ENCODE data around the gene CCR9.

The CCR9 gene

DNA sequence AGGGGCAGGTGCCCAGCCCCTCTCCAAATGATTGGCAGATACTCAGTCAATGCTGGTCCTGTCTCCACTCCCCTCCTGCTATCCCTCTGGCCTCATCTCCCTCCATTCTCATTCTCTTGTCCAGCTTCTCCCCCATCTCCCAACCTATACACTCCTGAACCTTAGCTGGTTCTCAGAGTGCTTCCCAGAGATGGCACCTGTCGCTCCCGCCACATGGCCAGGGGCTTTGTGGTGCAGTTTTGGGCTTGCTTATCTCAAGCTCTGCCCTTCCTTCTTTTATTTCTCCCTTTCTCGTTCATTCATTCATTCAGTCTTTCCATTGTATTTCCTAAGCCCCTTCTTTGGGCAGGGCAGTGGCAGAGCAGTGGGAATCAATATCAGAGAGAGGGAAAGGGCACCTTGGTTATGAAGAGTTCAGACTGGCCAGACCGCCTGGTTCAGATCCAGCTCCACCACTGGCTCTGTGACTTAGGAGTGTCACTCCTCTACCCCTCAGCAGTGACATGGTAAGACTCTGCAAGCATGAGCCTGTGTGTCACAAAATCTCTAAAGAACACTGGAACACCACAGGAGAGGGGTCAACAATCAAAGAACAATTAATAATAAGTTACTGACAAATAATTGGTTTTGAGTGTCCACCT is 36.7 kb downstream of the CCR9 start:
- H3K36me3 ChIP-seq (ENCODE audit: low read depth) = peaks cover 7% of the 10 kb centered on the region; the same call in 1 of the 2 replicates
- TF ChIP-seq CTCF (IDR thresholded peaks at IDR 0.05; ENCODE audit: poor library complexity, severe bottlenecking) = no peak
- ATAC-seq (ENCODE audit: low read depth) = no peak

GRCh38 chr3:45923755-45924154 is 37.4 kb downstream of the CCR9 start:
- no peaks in the 10 kb centered on the region for H3K9me3 ChIP-seq (ENCODE audit: severe bottlenecking)
- no peak overlapping the region for H3K4me3 ChIP-seq (ENCODE audit: severe bottlenecking)
- ATAC-seq (ENCODE audit: low read depth) (no peak), DNase-seq (ENCODE audit: low spot score) (no peak)
- no peak overlapping the region for H3K27ac ChIP-seq (ENCODE audit: poor library complexity, severe bottlenecking)
- peaks cover 7% of the 10 kb centered on the region; the same call in 1 of the 2 replicates for H3K36me3 ChIP-seq (ENCODE audit: low read depth)
- TF ChIP-seq CTCF (IDR thresholded peaks at IDR 0.05; ENCODE audit: poor library complexity, severe bottlenecking) = no peak
- H3K27me3 ChIP-seq (ENCODE audit: insufficient read depth, poor library complexity, severe bottlenecking) = no peaks in the 10 kb centered on the region
- no peaks in the 10 kb centered on the region for H3K4me1 ChIP-seq (ENCODE audit: insufficient read depth, poor library complexity, severe bottlenecking)

More for the DNA sequence above, 36.7 kb downstream of the CCR9 start:
- H3K9me3 ChIP-seq (ENCODE audit: severe bottlenecking) = no peaks in the 10 kb centered on the region
- no peaks in the 10 kb centered on the region for H3K4me1 ChIP-seq (ENCODE audit: insufficient read depth, poor library complexity, severe bottlenecking)
- no peaks in the 10 kb centered on the region for H3K27me3 ChIP-seq (ENCODE audit: insufficient read depth, poor library complexity, severe bottlenecking)
- DNase-seq (ENCODE audit: low spot score) = no peak
- H3K4me3 ChIP-seq (ENCODE audit: severe bottlenecking) = no peak overlapping the region
- H3K27ac ChIP-seq (ENCODE audit: poor library complexity, severe bottlenecking) = no peak overlapping the region

GRCh38 chr3:45927881-45928280 is 41.5 kb downstream of the CCR9 start:
- TF ChIP-seq CTCF (IDR thresholded peaks at IDR 0.05; ENCODE audit: poor library complexity, severe bottlenecking) = no peak
- peaks cover 23% of the 10 kb centered on the region for H3K36me3 ChIP-seq (ENCODE audit: low read depth)
- no peaks in the 10 kb centered on the region for H3K27me3 ChIP-seq (ENCODE audit: insufficient read depth, poor library complexity, severe bottlenecking)
- no peak for ATAC-seq (ENCODE audit: low read depth)
- H3K9me3 ChIP-seq (ENCODE audit: severe bottlenecking) = no peaks in the 10 kb centered on the region
- H3K27ac ChIP-seq (ENCODE audit: poor library complexity, severe bottlenecking) = no peak overlapping the region
- H3K4me3 ChIP-seq (ENCODE audit: severe bottlenecking) = no peak overlapping the region
- DNase-seq (ENCODE audit: low spot score) = no peak
- no peaks in the 10 kb centered on the region for H3K4me1 ChIP-seq (ENCODE audit: insufficient read depth, poor library complexity, severe bottlenecking)

GRCh38 chr3:45929042-45929679 is 42.8 kb downstream of the CCR9 start:
- Histone ChIP-seq H3K9me3 (ENCODE audit: severe bottlenecking) (no peaks in the 10 kb centered on the region), H3K27me3 (ENCODE audit: insufficient read depth, poor library complexity, severe bottlenecking) (no peaks in the 10 kb centered on the region), H3K27ac (ENCODE audit: poor library complexity, severe bottlenecking) (no peak overlapping the region), H3K36me3 (ENCODE audit: low read depth) (peaks cover 25% of the 10 kb centered on the region), H3K4me1 (ENCODE audit: insufficient read depth, poor library complexity, severe bottlenecking) (no peaks in the 10 kb centered on the region), H3K4me3 (ENCODE audit: severe bottlenecking) (no peak overlapping the region)
- TF ChIP-seq CTCF (IDR thresholded peaks at IDR 0.05; ENCODE audit: poor library complexity, severe bottlenecking) = peak; percentile 65
- DNase-seq (ENCODE audit: low spot score) = no peak
- ATAC-seq (ENCODE audit: low read depth) = peak; percentile 73

GRCh38 chr3:45931496-45931895 is 45.2 kb downstream of the CCR9 start:
- Histone ChIP-seq H3K27ac (ENCODE audit: poor library complexity, severe bottlenecking) (no peak overlapping the region), H3K9me3 (ENCODE audit: severe bottlenecking) (no peaks in the 10 kb centered on the region), H3K4me1 (ENCODE audit: insufficient read depth, poor library complexity, severe bottlenecking) (no peaks in the 10 kb centered on the region), H3K4me3 (ENCODE audit: severe bottlenecking) (no peak overlapping the region), H3K27me3 (ENCODE audit: insufficient read depth, poor library complexity, severe bottlenecking) (no peaks in the 10 kb centered on the region), H3K36me3 (ENCODE audit: low read depth) (peaks cover 38% of the 10 kb centered on the region)
- no peak for ATAC-seq (ENCODE audit: low read depth)
- TF ChIP-seq CTCF (IDR thresholded peaks at IDR 0.05; ENCODE audit: poor library complexity, severe bottlenecking) = no peak
- DNase-seq (ENCODE audit: low spot score) = no peak
